EH (cell line): ENCODE data around the gene SHOC2.

ENCODE experiments used
- DNase-seq: peaks from one replicate; pipeline ENCODE4 v3.0.0-alpha.2; 2015; ENCODE audit warnings: low read depth

Gene SHOC2

DNA sequence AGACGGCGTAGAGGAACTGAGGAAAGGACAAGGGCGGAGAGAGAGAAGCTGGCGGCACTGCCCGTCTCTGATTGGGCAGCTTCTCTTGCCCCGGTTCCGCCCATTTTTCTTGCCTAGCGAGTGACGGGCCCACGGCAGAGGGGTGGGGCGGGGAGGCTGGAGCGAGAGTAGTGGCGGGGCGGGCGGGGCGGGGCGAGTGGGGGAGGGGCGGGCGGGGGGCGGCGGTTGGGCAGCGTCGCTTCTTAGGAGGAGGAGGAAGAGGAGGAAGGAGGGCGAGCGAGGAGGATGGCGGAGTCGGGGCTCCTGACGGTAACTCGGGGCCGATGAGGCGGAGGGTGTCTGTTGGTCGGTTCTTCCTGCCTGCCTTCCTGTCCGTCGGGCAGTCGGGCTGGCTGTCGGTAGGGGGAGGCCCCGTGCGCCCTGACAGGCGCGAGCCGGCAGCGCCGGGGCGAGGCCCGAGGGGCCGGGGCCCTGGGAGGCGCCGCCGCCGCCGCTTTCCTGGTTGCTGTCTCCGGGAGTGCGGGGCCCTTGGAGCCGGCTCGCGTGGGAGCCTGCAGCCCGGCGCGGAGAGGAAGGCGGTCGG lies at the start of gene SHOC2:
SHOC2 (plus strand) TSS at position 256 of the 583 bp plus-strand sequence. CDS start 44,755 bp downstream, outside the sequence.
- DNase-seq: no peak

DNA sequence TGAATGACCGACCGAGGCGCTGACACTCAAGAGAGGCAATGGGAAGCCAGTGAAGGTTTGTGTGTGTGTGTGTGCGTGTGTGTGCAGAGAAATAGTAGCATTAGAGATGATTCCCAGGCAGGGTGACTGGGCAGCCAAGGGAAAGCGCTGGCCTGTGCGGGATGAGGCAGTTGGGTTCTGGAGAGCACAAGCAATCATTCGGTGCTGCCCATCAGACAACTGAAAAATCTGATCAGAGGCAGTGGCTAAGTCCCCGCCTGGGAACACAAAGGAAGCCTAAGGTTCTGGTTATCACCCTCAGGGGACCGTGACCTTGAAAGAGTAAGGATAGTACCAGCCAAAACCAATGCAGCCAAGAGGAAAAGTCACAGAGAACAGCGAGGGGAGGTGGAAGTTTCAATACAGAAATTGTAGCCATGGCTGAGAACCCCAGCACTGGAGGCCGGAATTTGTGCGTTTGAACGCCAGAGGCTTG lies 48.5 kb upstream of the SHOC2 start:
- peak; percentile 14 for DNase-seq

DNA sequence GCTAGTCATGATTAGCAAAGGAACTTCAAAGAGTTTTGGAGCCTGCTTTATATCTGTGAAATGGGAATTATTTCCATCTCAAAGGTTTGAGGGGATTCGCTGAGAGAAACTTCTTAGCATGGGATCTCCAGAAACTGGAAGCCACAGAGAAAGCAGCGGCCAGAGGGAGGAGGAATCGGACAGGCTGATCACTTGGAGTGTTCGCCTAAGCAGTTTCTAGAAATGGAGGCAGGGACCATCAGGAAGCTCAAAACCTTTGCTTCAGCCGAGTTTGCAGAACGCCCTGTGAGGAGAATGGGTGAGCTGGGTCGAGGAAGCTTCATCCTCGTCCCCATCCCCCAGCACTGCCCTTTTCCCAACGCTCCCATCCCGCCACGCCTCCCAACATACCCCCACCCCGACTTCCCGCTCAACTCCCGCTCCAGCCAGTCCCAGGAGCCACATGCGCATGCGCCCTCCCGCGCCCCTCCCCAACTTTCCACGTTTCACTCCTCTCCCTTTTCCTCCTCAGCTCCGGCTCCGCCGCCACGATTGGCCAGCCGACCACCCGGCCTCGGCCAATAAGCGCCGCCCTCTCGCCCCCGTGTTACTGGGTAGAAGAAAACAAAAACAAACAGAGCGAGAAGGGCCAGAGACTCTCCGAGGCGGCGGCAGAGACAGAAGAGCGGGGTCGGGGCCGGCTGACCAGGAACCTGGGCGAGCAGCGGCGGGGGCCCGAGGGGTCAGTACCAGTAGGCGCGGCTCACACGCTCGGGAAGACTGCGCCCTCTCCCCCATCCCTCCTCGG lies 47.9 kb upstream of the SHOC2 start, which contains the start of gene PDCD4:
PDCD4 (plus strand) TSS at position 631 of the 787 bp plus-strand sequence. CDS start 4,100 bp downstream, outside the sequence.
- DNase-seq: peak; percentile 98

DNA sequence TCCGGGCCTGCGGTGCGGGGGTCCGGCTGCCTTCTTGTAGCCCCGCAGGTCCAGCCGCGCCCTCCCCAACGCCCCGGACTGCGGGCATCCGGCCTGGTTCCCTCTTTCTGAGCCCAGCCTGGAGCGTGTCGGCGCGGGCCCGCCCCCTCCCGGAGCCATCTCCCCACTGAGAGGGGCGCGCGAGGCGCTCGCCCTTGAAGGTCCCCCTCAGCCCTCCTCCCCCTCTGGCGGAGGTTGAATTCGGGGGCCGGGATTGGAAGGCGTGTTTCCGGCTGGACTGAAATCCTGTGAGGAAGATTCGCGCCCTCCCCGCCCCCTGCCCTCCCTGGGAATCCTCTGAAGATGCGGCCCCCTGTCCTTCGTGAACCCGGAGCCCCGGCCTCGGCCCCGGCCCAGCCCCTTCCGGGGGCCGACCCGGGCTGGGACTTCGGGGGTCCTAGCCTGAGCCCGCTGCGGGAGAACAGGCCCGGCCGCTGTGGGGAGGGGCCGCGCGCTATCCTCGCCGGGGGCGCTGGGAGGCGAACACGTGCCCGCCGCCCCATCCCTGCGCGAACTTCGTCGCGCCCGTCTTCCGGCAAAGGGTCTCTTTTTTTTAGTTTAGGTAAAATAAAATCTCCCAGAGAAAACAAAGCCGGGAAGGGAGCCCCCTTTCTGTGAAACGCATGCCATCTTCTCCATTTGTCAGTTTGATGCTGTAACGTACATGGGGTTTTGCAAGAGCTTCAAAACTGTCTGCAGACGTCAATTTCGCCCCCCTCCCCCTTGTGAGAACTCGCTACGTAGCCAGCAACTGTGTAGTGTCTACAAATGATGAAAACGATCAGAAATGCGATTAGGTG lies 47.0 kb upstream of the SHOC2 start:
- peak; percentile 75 for DNase-seq

- DNase-seq: no peak
These were observed 46.1 kb upstream of the SHOC2 start for GRCh38 chr10:110872984-110873923.

DNA sequence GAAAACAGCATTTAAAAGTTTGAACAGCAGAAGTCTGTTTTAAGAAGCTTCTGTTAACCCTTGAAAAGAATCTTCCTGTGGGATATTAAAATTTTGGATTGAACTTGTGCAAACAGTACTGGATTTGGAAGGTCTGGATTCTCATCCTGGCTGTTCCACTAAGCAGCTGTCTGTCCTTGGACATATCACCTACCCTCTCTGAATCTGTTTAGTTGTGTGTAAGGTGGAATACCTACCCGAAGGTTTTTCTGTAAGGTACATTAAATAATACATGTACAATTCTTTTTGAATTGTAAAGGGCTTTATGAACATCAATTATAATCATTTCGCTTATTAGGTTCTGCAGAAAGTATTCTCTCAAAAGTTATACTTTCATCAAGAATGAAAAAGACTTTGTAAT lies 45.5 kb upstream of the SHOC2 start:
- DNase-seq: no peak

GRCh38 chr10:110876000-110876399 lies 43.4 kb upstream of the SHOC2 start:
- DNase-seq: no peak

GRCh38 chr10:110876788-110877187 lies 42.6 kb upstream of the SHOC2 start:
- DNase-seq: no peak

DNA sequence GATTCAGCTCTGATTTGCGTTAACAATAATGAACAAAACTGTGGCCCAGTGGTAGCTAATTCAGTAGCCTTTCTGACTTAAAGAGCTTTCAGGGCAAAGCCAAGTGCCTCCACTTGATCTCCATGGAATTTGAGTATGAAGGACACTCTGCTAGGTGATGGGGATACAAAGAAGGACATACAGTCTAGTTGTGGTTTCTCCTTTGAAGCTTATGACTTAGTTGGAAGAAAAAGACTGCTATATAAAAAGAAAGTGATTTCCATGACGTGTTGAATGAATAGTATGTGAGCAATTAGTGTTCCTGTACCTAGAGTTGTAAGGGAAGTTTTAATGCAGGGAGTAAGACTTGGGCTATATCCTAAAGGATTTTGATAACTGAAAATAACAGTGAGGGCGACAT lies 39.4 kb upstream of the SHOC2 start:
- no peak for DNase-seq

- DNase-seq: no peak
These were observed 38.2 kb upstream of the SHOC2 start for GRCh38 chr10:110881247-110881646.

DNA sequence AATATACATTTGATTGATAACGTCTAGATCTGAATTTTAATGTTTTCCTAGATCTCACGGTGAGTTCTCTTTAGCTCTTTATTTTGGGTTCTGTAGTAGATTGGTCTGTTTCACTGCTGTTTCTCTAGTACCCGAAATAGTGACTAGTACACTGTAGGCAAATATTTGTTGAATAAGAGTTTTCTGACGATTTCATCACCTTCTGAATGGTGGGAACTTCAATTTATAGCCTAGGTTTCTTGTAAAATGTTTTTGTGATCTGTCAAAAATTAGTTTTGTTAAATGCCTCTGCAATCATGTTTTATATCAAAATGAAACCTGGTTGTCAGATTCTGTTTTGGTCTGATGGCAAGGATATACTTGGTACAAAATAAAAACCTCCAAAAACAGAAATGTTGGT lies 37.5 kb upstream of the SHOC2 start:
- no peak for DNase-seq

GRCh38 chr10:110883924-110884323 lies 35.5 kb upstream of the SHOC2 start:
- DNase-seq: no peak

DNA sequence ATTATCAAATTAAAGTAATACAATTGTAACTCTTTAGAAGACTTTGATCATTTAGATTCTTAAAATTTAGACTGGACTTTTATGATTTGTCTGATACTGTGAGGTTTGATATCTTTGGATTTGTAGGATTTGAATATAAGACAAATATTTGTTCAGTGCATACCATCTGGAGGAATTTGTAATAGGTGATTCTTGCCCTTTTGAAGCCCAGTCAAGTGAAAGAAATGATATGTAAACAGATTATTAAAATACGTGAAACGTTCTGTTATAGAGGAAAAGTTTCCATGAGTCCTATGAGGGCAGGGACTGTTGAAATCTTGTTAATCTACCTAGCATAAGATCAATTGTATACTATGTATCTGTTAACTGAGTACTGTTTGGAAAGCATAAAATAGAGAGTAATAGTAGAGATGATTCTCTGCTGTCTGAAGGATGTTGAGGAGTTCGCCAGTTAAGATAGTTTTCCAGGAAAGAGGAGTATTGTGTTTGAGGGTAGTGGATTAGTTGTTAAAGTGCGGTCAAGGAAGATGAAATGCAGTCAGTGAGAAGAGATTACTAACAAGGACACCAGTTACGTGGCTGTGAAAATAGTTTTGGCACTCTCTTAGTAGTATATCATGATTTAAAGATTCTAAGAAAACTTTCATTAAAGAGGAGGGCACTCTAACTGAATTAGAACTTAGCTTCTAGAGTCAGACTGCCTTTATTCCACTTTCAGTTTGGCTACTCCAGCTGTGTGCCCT lies 33.3 kb upstream of the SHOC2 start:
- DNase-seq: no peak

DNA sequence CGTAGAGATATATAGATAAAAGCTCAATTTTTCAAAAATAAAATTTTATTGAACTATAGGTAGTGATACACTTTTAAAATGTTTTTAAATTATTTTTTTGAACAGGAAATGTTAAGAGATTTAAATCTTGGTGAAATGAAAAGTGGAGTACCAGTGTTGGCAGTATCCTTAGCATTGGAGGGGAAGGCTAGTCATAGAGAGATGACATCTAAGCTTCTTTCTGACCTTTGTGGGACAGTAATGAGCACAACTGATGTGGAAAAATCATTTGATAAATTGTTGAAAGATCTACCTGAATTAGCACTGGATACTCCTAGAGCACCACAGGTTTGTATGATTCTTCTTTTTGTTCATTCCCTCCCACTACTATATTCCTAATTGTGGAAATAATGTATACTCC lies 31.8 kb upstream of the SHOC2 start:
- DNase-seq: no peak

- DNase-seq: no peak
These were observed 26.7 kb upstream of the SHOC2 start for GRCh38 chr10:110892602-110893288.

- peak; percentile 56 for DNase-seq
These were observed 25.7 kb upstream of the SHOC2 start for GRCh38 chr10:110893559-110894179.

- no peak for DNase-seq
These were observed 22.2 kb upstream of the SHOC2 start for GRCh38 chr10:110897184-110897583.

- peak; percentile 43 for DNase-seq
These were observed 21.0 kb upstream of the SHOC2 start for GRCh38 chr10:110898391-110898790.

GRCh38 chr10:110900983-110901382 lies 18.4 kb upstream of the SHOC2 start:
- no peak for DNase-seq
